PC-3 (cell line): ENCODE results near the gene PCBP3. TPM values are rescaled to one million over a fixed set of nuclear protein-coding genes. Genes with fewer than 3 reads are reported as not detected.

Experiments used
- ATAC-seq: fragments of 200-7000 bp; cut with Tn5 transposase; 2 replicates; pipeline ENCODE4 v1.9.1; 2020; ENCODE audit warnings: mild to moderate bottlenecking, moderate library complexity
- BruUV-seq: library from RNA; stranded (reverse); fragments of 400-500 nt; replicated peaks from 2 replicates; lab custom pipeline; 2021; lab: Mats Ljungman, UMichigan
- CTCF ChIA-PET: fragments of 300-600 bp; sonication (Branson Sonifier 250); formaldehyde crosslinking; loops from one replicate; lab custom pipeline; 2022; ENCODE audit warnings: antibody characterized with exemption; lab: Charles Lee
- POLR2A ChIA-PET: fragments of 300-600 bp; sonication (Branson Sonifier 250); formaldehyde crosslinking; loops from one replicate; lab custom pipeline; 2022; ENCODE audit warnings: antibody characterized with exemption; ENCODE audit not compliant: unreplicated experiment; lab: Charles Lee
- DNase-seq: peaks from one replicate; pipeline ENCODE4 v3.0.0-alpha.2; 2015
- H2AFZ ChIP-seq: fragments of 300-600 bp; sonication (generic); 2 replicates; pipeline ENCODE4 v1.6.0; 2016; ENCODE audit warnings: antibody characterized with exemption, low read length
- H3F3A ChIP-seq: fragments of 300-600 bp; sonication (generic); one replicate; pipeline ENCODE4 v1.6.0; 2017; ENCODE audit warnings: antibody characterized with exemption, low read length, control low read depth, mild to moderate bottlenecking; ENCODE audit not compliant: unreplicated experiment
- H3K27ac ChIP-seq: fragments of 300-600 bp; sonication (generic); 2 replicates; pipeline ENCODE4 v1.5.1; 2016; ENCODE audit warnings: mild to moderate bottlenecking, low read length
- H3K27me3 ChIP-seq: fragments of 300-600 bp; sonication (generic); 2 replicates; pipeline ENCODE4 v1.6.1; 2016; ENCODE audit warnings: low read length, mixed read lengths
- H3K36me3 ChIP-seq: fragments of 300-600 bp; sonication (generic); 2 replicates; pipeline ENCODE4 v1.6.1; 2016; ENCODE audit warnings: low read depth, mixed run types, low read length, mixed read lengths
- H3K4me1 ChIP-seq: fragments of 300-600 bp; sonication (generic); 2 replicates; pipeline ENCODE4 v1.5.1; 2016; ENCODE audit warnings: low read length; ENCODE audit not compliant: insufficient read depth
- H3K4me2 ChIP-seq: fragments of 300-600 bp; sonication (generic); 2 replicates; pipeline ENCODE4 v1.6.0; 2016; ENCODE audit warnings: low read length
- H3K4me3 ChIP-seq: fragments of 300-600 bp; sonication (generic); 2 replicates; pipeline ENCODE4 v1.5.1; 2016; ENCODE audit warnings: mild to moderate bottlenecking, low read length, mixed read lengths
- H3K79me2 ChIP-seq: fragments of 300-600 bp; sonication (generic); 2 replicates; pipeline ENCODE4 v1.6.1; 2017; ENCODE audit warnings: low read length, mixed read lengths
- H3K9ac ChIP-seq: fragments of 300-600 bp; sonication (generic); 2 replicates; pipeline ENCODE4 v1.6.0; 2016; ENCODE audit warnings: mild to moderate bottlenecking, low read length
- H3K9me2 ChIP-seq: fragments of 300-600 bp; sonication (generic); replicated peaks from 2 replicates; pipeline ENCODE4 v1.6.1; 2016; ENCODE audit warnings: mixed run types, low read length, mixed read lengths
- H3K9me3 ChIP-seq: fragments of 300-600 bp; sonication (generic); 2 replicates; pipeline ENCODE4 v1.6.1; 2016; ENCODE audit warnings: low read length, mixed read lengths
- H4K20me1 ChIP-seq: fragments of 300-600 bp; sonication (generic); 2 replicates; pipeline ENCODE4 v1.6.1; 2016; ENCODE audit warnings: low read length, mixed read lengths
- CTCF ChIP-seq: fragments of 300-600 bp; sonication (generic); conservative IDR thresholded peaks from 2 replicates; pipeline ENCODE4 v1.5.1; 2017; ENCODE audit warnings: antibody characterized with exemption, low read depth, mild to moderate bottlenecking, low read length
- EZH2 ChIP-seq: fragments of 300-600 bp; sonication (generic); IDR thresholded peaks from one replicate; pipeline ENCODE4 v1.6.1; 2017; ENCODE audit warnings: antibody characterized with exemption, mild to moderate bottlenecking, low read length; ENCODE audit not compliant: unreplicated experiment
- EZH2phosphoT487 ChIP-seq: fragments of 300-600 bp; sonication (generic); IDR thresholded peaks from 2 replicates; pipeline ENCODE4 v1.6.1; 2018; ENCODE audit warnings: mild to moderate bottlenecking, antibody characterized with exemption, low read length, borderline replicate concordance
- intact Hi-C: fragments of 100-400 bp; cut with micrococcal nuclease; formaldehyde crosslinking; loops from 2 replicates; pipeline ENCODE4 v1.9.0; 2023
- total RNA-seq: library from RNA; depleted of rRNA; stranded (reverse); fragments of >200 nt; gene quantifications from 2 replicates; pipeline ENCODE4 v1.2.3, GENCODE V29; 2014

PCBP3 gene
- total RNA-seq, 1 experiment from 2014 or later, result 2.4 TPM

GRCh38 chr21:45972353-45972715 is 328.8 kb downstream of the PCBP3 start:
- ChIA-PET POLR2A (no interaction called here), CTCF (interaction anchor here (0.8 kb wide), 1 partner anchor 171 kb away, joined by 4 read pairs; no protein-coding TSS in a partner anchor)
- intact Hi-C loops, result loop anchor here (5.0 kb wide), 1 partner anchor 170 kb away; no protein-coding TSS in a partner anchor
- no peaks in the 10 kb centered on the region for H3K36me3 ChIP-seq
- peak overlapping the region; percentile 98 for H3K4me2 ChIP-seq
- BruUV-seq, result no TSS peak
- TF ChIP-seq CTCF, result no peak
- no peak for TF ChIP-seq EZH2
- no peak for TF ChIP-seq EZH2phosphoT487
- peak overlapping the region; percentile 64; the same call in 1 of the 2 replicates for H3K4me3 ChIP-seq
- ATAC-seq (no peak), DNase-seq (no peak)
- no peaks in the 10 kb centered on the region for H3K79me2 ChIP-seq
- peaks cover 8% of the 10 kb centered on the region for H3F3A ChIP-seq
- H4K20me1 ChIP-seq, result no peaks in the 10 kb centered on the region
- H2AFZ ChIP-seq, result no peak overlapping the region
- no peaks in the 10 kb centered on the region for H3K27me3 ChIP-seq
- H3K4me1 ChIP-seq, result peaks cover 28% of the 10 kb centered on the region
- H3K9me2 ChIP-seq, result no peaks in the 10 kb centered on the region
- no peaks in the 10 kb centered on the region for H3K9me3 ChIP-seq
- H3K27ac ChIP-seq, result no peak overlapping the region
- H3K9ac ChIP-seq, result 0 out of 2 replicates have a peak overlapping the region, but pooled peaks have one; percentile 90

- Histone ChIP-seq H3K79me2 (no peaks in the 10 kb centered on the region), H3K27ac (peak overlapping the region; percentile 93), H2AFZ (peak overlapping the region; percentile 73), H3K9ac (peak overlapping the region; percentile 90), H3K9me3 (no peaks in the 10 kb centered on the region), H4K20me1 (no peaks in the 10 kb centered on the region), H3K27me3 (no peaks in the 10 kb centered on the region), H3K4me2 (peak overlapping the region; percentile 98), H3F3A (peaks cover 8% of the 10 kb centered on the region), H3K9me2 (no peaks in the 10 kb centered on the region), H3K4me3 (peak overlapping the region; percentile 64), H3K36me3 (no peaks in the 10 kb centered on the region), H3K4me1 (peaks cover 28% of the 10 kb centered on the region)
- intact Hi-C loops, result loop anchor here (1.0 to 5.0 kb wide), 2 partner anchors 126 to 169 kb away; no protein-coding TSS in a partner anchor
- CTCF ChIA-PET, result interaction anchor here (0.6 to 1.8 kb wide), 4 partner anchors 10 to 255 kb away, joined by 4 to 22 read pairs (median 8); no protein-coding TSS in a partner anchor
- BruUV-seq, result no TSS peak
- ATAC-seq, result no peak; the same call in 1 of the 2 replicates
- no peak for DNase-seq
- POLR2A ChIA-PET, result no interaction called here
- no peak for TF ChIP-seq EZH2phosphoT487
Observed at GRCh38 chr21:45972716-45973474, 329.4 kb downstream of the PCBP3 start.

DNA sequence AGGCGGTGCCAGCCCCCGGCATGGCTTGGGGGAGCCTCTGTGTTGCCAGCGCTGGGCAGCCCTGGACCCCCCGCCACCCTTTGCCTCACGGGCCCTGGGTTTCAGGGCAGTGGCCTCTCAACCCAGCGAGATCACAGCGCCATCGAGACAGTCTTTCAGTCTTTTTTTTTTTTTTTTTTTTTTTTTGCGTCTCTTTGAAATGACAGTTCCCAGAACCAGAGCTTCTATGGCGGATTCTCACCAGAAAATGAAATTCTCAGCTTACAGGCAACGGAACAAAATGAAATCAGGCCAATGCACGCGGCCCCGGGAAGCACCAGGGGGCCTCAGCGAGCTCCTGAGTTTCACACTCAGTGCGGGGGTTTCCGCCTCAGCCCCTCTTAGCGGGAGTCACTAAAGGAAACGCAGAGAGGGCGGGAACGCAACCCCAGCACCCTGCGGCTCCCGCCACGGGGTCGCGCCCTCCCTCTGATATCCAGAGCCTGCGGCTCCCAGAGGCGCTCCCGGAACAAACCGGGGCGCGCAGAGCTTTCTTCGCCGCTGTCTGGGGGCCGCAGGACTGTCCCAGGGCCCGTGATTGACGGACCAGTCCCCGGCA is 330.0 kb downstream of the PCBP3 start:
- Histone ChIP-seq H3K36me3 (no peaks in the 10 kb centered on the region), H3K9me3 (no peaks in the 10 kb centered on the region), H3K4me3 (peak overlapping the region; percentile 64), H3K27ac (peak overlapping the region; percentile 93), H3F3A (peaks cover 8% of the 10 kb centered on the region), H3K4me1 (peaks cover 33% of the 10 kb centered on the region), H4K20me1 (no peaks in the 10 kb centered on the region), H2AFZ (peak overlapping the region; percentile 73), H3K9me2 (no peaks in the 10 kb centered on the region), H3K4me2 (peak overlapping the region; percentile 98), H3K27me3 (no peaks in the 10 kb centered on the region), H3K79me2 (no peaks in the 10 kb centered on the region), H3K9ac (peak overlapping the region; percentile 90)
- ChIA-PET CTCF (interaction anchor here (0.5 to 1.8 kb wide), 9 partner anchors 9 to 256 kb away, joined by 3 to 22 read pairs (median 5); no protein-coding TSS in a partner anchor), POLR2A (interaction anchor here (0.6 to 1.0 kb wide), 3 partner anchors 9 to 158 kb away, joined by 3 to 13 read pairs (median 9); no protein-coding TSS in a partner anchor)
- intact Hi-C loops, result loop anchor here (1.0 to 5.0 kb wide), 2 partner anchors 126 to 169 kb away; no protein-coding TSS in a partner anchor
- TF ChIP-seq EZH2phosphoT487 (no peak), EZH2 (no peak), CTCF (peak; percentile 88)
- TSS peak; percentile 71 for BruUV-seq
- peak; percentile 25 for ATAC-seq
- peak; percentile 86 for DNase-seq
